ENCODE data around the gene LOXHD1. TPM values are rescaled to one million over a fixed set of nuclear protein-coding genes. Genes with fewer than 3 reads are reported as not detected.

Gene LOXHD1
- total RNA-seq, 1 experiment from 2014 or later = 0.35 TPM

- H3K4me1 Mint-ChIP-seq = peaks cover 30% of the 10 kb centered on the region
- TF ChIP-seq MYBL2 (CRISPR knock-in tag; IDR thresholded peaks at IDR 0.05) (no peak), ATF1 (CRISPR knock-in tag; IDR thresholded peaks at IDR 0.05) (no peak), PRDM15 (CRISPR knock-in tag; IDR thresholded peaks at IDR 0.05) (no peak), NFE2L1 (CRISPR knock-in tag; IDR thresholded peaks at IDR 0.05) (no peak), JAZF1 (CRISPR knock-in tag; IDR thresholded peaks at IDR 0.05) (no peak), ZNF263 (CRISPR knock-in tag; IDR thresholded peaks at IDR 0.05; ENCODE audit: low read depth) (no peak), JUN (CRISPR knock-in tag; IDR thresholded peaks at IDR 0.05) (no peak), SMAD3 (CRISPR knock-in tag; IDR thresholded peaks at IDR 0.05; ENCODE audit: borderline replicate concordance) (no peak)
- CTCF ChIA-PET = interaction anchor here (1.5 to 5.0 kb wide), 2 partner anchors 17 to 22 kb away, joined by 3 to 29 read pairs; no protein-coding TSS in a partner anchor
- DNase-seq (ENCODE audit: low spot score) = no peak
- H3K9me3 Mint-ChIP-seq = no peaks in the 10 kb centered on the region
- H3K27me3 Mint-ChIP-seq (ENCODE audit: low read depth) = no peaks in the 10 kb centered on the region; the same call in 1 of the 2 replicates
- no peak overlapping the region for H3K4me3 Mint-ChIP-seq
- no peaks in the 10 kb centered on the region for H3K36me3 Mint-ChIP-seq
- H3K27ac Mint-ChIP-seq = no peak overlapping the region
- POLR2A ChIA-PET = no interaction called here
- ATAC-seq = no peak
These were observed 18.1 kb upstream of the LOXHD1 start for GRCh38 chr18:46675112-46675511.

- ATAC-seq = 0 out of 2 replicates have a peak, but pooled peaks have one; percentile 23
- Mint-ChIP-seq H3K36me3 (no peaks in the 10 kb centered on the region), H3K4me3 (no peak overlapping the region), H3K4me1 (peaks cover 40% of the 10 kb centered on the region), H3K27me3 (ENCODE audit: low read depth) (no peaks in the 10 kb centered on the region; the same call in 1 of the 2 replicates), H3K9me3 (no peaks in the 10 kb centered on the region), H3K27ac (peak overlapping the region; percentile 21; the same call in 1 of the 2 replicates)
- TF ChIP-seq SP1 (CRISPR knock-in tag; conservative IDR thresholded peaks at IDR 0.05) = no peak
- 0 out of 2 replicates have a peak, but pooled peaks have one; percentile 42 for TF ChIP-seq ZNF121 (CRISPR knock-in tag; IDR thresholded peaks at IDR 0.05)
- ChIA-PET CTCF (interaction anchor here (1.7 to 3.7 kb wide), 3 partner anchors 11 to 154 kb away, joined by 4 to 26 read pairs (median 5); no protein-coding TSS in a partner anchor), POLR2A (interaction anchor here (0.7 kb wide), 1 partner anchor 13 kb away, joined by 5 read pairs; no protein-coding TSS in a partner anchor)
- no peak for DNase-seq (ENCODE audit: low spot score)
These were observed 15.3 kb upstream of the LOXHD1 start for GRCh38 chr18:46672062-46672970.

GRCh38 chr18:46668694-46669093 lies 11.7 kb upstream of the LOXHD1 start:
- TF ChIP-seq MLX (CRISPR knock-in tag; IDR thresholded peaks at IDR 0.05) = no peak
- TF ChIP-seq ZNF396 (CRISPR knock-in tag; IDR thresholded peaks at IDR 0.05; ENCODE audit: borderline replicate concordance) = no peak
- TF ChIP-seq OVOL2 (CRISPR knock-in tag; IDR thresholded peaks at IDR 0.05; ENCODE audit: borderline replicate concordance) = no peak
- no peak for TF ChIP-seq JAZF1 (CRISPR knock-in tag; IDR thresholded peaks at IDR 0.05)
- TF ChIP-seq ZNF121 (CRISPR knock-in tag; IDR thresholded peaks at IDR 0.05) = no peak
- TF ChIP-seq E2F4 (CRISPR knock-in tag; IDR thresholded peaks at IDR 0.05; ENCODE audit: borderline replicate concordance, low read depth) = no peak
- no peak for TF ChIP-seq ZNF281 (CRISPR knock-in tag; IDR thresholded peaks at IDR 0.05)
- TF ChIP-seq ZNF232 (CRISPR knock-in tag; IDR thresholded peaks at IDR 0.05) = no peak
- TF ChIP-seq ZBTB43 (CRISPR knock-in tag; IDR thresholded peaks at IDR 0.05) = no peak
- TF ChIP-seq PRRX2 (CRISPR knock-in tag; IDR thresholded peaks at IDR 0.05) = no peak
- Mint-ChIP-seq H3K4me1 (peaks cover 27% of the 10 kb centered on the region), H3K27me3 (ENCODE audit: low read depth) (peaks cover 3% of the 10 kb centered on the region), H3K36me3 (peaks cover 1% of the 10 kb centered on the region), H3K9me3 (peaks cover 7% of the 10 kb centered on the region), H3K4me3 (no peak overlapping the region), H3K27ac (no peak overlapping the region)
- ChIA-PET POLR2A (no interaction called here), CTCF (interaction anchor here (3.4 kb wide), 1 partner anchor 10 kb away, joined by 24 read pairs; no protein-coding TSS in a partner anchor)
- DNase-seq (ENCODE audit: low spot score) (no peak), ATAC-seq (no peak)
